SU-DHL-6 (cell line): Measurements from ENCODE around the gene NHSL2.

Experiments
- H2AFZ ChIP-seq: fragments of 200-600 bp; sonication (generic); 2 replicates; pipeline ENCODE4 v1.6.1; 2014; ENCODE audit warnings: low read depth, mild to moderate bottlenecking, moderate library complexity, mixed read lengths, antibody characterized with exemption, low read length; ENCODE audit not compliant: severe bottlenecking
- H3F3A ChIP-seq: fragments of 200-600 bp; shearing (Covaris generic); 2 replicates; pipeline ENCODE4 v1.6.0; 2016; ENCODE audit warnings: antibody characterized with exemption, mild to moderate bottlenecking; ENCODE audit not compliant: insufficient read depth
- H3K27ac ChIP-seq: fragments of 200-600 bp; sonication (generic); 2 replicates; pipeline ENCODE4 v1.5.1; 2016; ENCODE audit warnings: low read depth, mild to moderate bottlenecking, low read length, moderate library complexity, mixed read lengths
- H3K27me3 ChIP-seq: fragments of 200-600 bp; sonication (generic), shearing (Covaris generic); 2 replicates; pipeline ENCODE4 v1.6.0; 2014; ENCODE audit warnings: mild to moderate bottlenecking, low read length
- H3K36me3 ChIP-seq: fragments of 200-600 bp; sonication (generic); 2 replicates; pipeline ENCODE4 v1.6.1; 2014; ENCODE audit warnings: mild to moderate bottlenecking, low read length, mixed read lengths
- H3K4me2 ChIP-seq: fragments of 300-600, 200-600 bp; shearing (Covaris generic), sonication (generic); 2 replicates; pipeline ENCODE4 v1.6.0; 2014; ENCODE audit warnings: low read length, low read depth, mild to moderate bottlenecking; ENCODE audit not compliant: poor library complexity, severe bottlenecking
- H3K4me3 ChIP-seq: fragments of 200-600 bp; sonication (generic); 2 replicates; pipeline ENCODE4 v1.5.1; 2014; ENCODE audit warnings: antibody characterized with exemption, low read length, mild to moderate bottlenecking, mixed read lengths; ENCODE audit not compliant: insufficient read depth, poor library complexity, severe bottlenecking
- H3K79me2 ChIP-seq: fragments of 200-600 bp; sonication (generic); 2 replicates; pipeline ENCODE4 v1.6.1; 2014; ENCODE audit warnings: mild to moderate bottlenecking, low read length, moderate library complexity; ENCODE audit not compliant: insufficient read depth
- H3K9ac ChIP-seq: fragments of 200-600 bp; sonication (generic); 2 replicates; pipeline ENCODE4 v1.7.0; 2014; ENCODE audit warnings: mild to moderate bottlenecking, low read length
- H3K9me2 ChIP-seq: fragments of 200-600 bp; sonication (generic); replicated peaks from 2 replicates; pipeline ENCODE4 v1.6.1; 2014; ENCODE audit warnings: low read length; ENCODE audit not compliant: insufficient read depth
- H3K9me3 ChIP-seq: fragments of 200-600 bp; sonication (generic); 2 replicates; pipeline ENCODE4 v1.6.1; 2014; ENCODE audit warnings: low read length, mixed read lengths; ENCODE audit not compliant: insufficient read depth
- H4K20me1 ChIP-seq: fragments of 200-600 bp; sonication (generic); 2 replicates; pipeline ENCODE4 v1.6.1; 2014; ENCODE audit warnings: low read depth, mild to moderate bottlenecking, antibody characterized with exemption, low read length, moderate library complexity, mixed read lengths
- EZH2phosphoT487 ChIP-seq: fragments of 200-600 bp; sonication (generic), shearing (Covaris generic); conservative IDR thresholded peaks from 2 replicates; pipeline ENCODE4 v1.6.1; 2018; ENCODE audit warnings: mild to moderate bottlenecking, antibody characterized with exemption, low read length, moderate library complexity, mixed read lengths
- TF ChIP-seq, protein P1 (sequence below): fragments of 200-600 bp; sonication (generic); IDR thresholded peaks from one replicate; pipeline ENCODE4 v1.5.1; 2017; ENCODE audit warnings: antibody characterized with exemption, mild to moderate bottlenecking, low read length, moderate library complexity; ENCODE audit not compliant: insufficient read depth, poor library complexity, severe bottlenecking

NHSL2 gene

DNA sequence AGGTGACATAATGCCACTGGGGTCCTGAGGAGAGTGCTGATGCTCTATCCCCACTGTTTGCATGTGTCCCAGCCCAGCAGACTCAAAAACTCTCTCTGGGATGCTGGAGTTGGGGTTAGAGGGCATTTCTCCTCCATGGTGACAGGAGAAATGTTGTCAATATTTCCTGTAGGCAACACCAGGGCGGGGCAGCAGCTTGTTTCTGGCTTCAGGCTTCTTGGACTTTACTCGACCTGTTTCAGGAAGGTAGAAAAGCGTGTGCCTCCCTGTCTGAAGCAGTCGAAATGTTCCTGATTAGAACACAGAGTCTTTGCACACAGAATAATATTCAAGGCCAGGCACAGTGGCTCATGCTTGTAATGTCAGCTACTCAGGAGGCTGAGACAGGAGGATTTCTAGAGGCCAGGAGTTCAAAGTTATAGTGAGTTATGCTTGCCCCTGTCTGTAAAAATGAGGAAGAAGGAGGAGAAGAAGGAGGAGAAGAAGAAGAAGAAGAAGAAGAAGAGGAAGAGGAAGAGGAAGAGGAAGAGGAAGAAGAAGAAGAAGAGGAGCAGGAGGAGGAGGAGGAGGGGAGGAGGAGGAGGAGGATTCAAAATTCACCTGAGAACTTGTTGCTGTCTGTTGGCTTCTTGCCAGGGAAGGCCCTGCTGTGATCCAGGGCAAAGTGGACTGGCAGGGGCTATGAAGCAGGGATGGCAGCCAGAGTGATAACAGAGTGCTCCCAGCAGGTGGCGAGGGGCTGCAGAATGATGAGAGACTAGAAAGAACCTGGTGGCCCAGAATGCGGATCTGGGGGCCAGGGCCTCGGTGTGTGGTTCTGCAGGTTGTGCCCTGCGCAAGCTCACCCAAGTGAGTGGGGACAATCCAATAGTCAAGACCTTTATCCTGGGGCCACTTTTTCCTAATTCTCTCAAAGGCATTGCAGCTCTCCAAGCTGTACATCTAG is 138.1 kb downstream of the NHSL2 start:
- Histone ChIP-seq H3K36me3 (no peaks in the 10 kb centered on the region), H4K20me1 (no peaks in the 10 kb centered on the region), H3K4me3 (no peak overlapping the region), H3K9me3 (no peaks in the 10 kb centered on the region), H3K9me2 (no peaks in the 10 kb centered on the region), H2AFZ (no peak overlapping the region), H3K9ac (no peak overlapping the region), H3K27ac (no peak overlapping the region), H3F3A (no peaks in the 10 kb centered on the region), H3K79me2 (no peaks in the 10 kb centered on the region), H3K27me3 (no peaks in the 10 kb centered on the region), H3K4me2 (no peak overlapping the region)
- TF ChIP-seq, protein P1, sequence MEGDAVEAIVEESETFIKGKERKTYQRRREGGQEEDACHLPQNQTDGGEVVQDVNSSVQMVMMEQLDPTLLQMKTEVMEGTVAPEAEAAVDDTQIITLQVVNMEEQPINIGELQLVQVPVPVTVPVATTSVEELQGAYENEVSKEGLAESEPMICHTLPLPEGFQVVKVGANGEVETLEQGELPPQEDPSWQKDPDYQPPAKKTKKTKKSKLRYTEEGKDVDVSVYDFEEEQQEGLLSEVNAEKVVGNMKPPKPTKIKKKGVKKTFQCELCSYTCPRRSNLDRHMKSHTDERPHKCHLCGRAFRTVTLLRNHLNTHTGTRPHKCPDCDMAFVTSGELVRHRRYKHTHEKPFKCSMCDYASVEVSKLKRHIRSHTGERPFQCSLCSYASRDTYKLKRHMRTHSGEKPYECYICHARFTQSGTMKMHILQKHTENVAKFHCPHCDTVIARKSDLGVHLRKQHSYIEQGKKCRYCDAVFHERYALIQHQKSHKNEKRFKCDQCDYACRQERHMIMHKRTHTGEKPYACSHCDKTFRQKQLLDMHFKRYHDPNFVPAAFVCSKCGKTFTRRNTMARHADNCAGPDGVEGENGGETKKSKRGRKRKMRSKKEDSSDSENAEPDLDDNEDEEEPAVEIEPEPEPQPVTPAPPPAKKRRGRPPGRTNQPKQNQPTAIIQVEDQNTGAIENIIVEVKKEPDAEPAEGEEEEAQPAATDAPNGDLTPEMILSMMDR: no peak
- no peak for TF ChIP-seq EZH2phosphoT487

DNA sequence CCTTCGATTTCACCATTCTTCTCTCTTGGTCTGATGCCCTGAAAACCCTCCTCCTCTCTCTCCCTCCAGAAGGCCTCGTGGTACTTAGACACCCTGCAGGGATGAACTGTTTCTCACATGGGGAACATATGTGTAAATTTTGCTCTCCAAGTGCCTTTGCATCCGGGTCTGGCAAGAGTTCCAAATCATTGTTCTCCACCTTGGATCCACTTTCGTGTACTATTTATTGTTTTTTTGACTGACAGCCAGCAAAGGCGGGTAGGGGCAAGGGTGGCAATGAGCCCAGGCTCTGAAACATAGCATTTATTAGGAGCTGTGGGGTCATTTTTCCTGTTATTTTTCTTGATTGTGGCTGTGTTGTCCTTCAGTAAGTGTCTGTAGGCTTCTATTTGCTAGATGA is 139.4 kb downstream of the NHSL2 start:
- no peaks in the 10 kb centered on the region for H3K27me3 ChIP-seq
- TF ChIP-seq EZH2phosphoT487: no peak
- TF ChIP-seq, protein P1: no peak
- no peaks in the 10 kb centered on the region for H3K9me2 ChIP-seq
- H3K4me3 ChIP-seq: no peak overlapping the region
- no peaks in the 10 kb centered on the region for H3K36me3 ChIP-seq
- H3F3A ChIP-seq: no peaks in the 10 kb centered on the region
- H3K9me3 ChIP-seq: no peaks in the 10 kb centered on the region
- no peak overlapping the region for H2AFZ ChIP-seq
- H3K27ac ChIP-seq: no peak overlapping the region
- H3K9ac ChIP-seq: no peak overlapping the region
- H3K4me2 ChIP-seq: no peak overlapping the region
- H4K20me1 ChIP-seq: no peaks in the 10 kb centered on the region
- no peaks in the 10 kb centered on the region for H3K79me2 ChIP-seq

DNA sequence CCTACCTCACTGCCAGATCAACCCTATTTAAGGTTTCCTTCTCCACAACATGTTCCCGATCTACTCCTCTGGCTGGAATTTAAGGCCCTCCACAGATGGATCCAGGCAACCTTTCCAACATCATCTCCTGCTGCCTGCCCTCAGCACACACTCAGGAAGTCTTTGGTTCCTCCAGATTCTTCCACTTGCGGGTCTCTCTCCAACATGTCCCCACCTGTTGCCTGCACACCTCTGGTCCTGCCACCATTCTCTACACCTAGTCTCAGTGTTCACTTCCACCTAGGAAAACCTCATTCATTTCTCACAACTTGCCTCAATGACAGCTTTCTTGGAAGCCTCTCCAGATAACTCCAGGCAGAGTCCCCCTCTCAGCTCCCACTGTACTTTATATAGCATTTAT is 140.9 kb downstream of the NHSL2 start:
- H4K20me1 ChIP-seq: no peaks in the 10 kb centered on the region
- no peak overlapping the region for H2AFZ ChIP-seq
- no peaks in the 10 kb centered on the region for H3K9me2 ChIP-seq
- no peak overlapping the region for H3K9ac ChIP-seq
- H3K9me3 ChIP-seq: no peaks in the 10 kb centered on the region
- TF ChIP-seq, protein P1: no peak
- TF ChIP-seq EZH2phosphoT487: no peak
- H3K36me3 ChIP-seq: no peaks in the 10 kb centered on the region
- no peaks in the 10 kb centered on the region for H3F3A ChIP-seq
- H3K27ac ChIP-seq: no peak overlapping the region
- H3K79me2 ChIP-seq: no peaks in the 10 kb centered on the region
- no peaks in the 10 kb centered on the region for H3K27me3 ChIP-seq
- no peak overlapping the region for H3K4me3 ChIP-seq
- no peak overlapping the region for H3K4me2 ChIP-seq
